ENCODE data around the gene SFT2D1.

- TF ChIP-seq CTCF (conservative IDR thresholded peaks at IDR 0.05; ENCODE audit: low read depth, low read length) (no peak), ELK1 (IDR thresholded peaks at IDR 0.05; ENCODE audit: borderline replicate concordance, low read depth, low read length) (no peak), SMC3 (IDR thresholded peaks at IDR 0.05; ENCODE audit: low read depth, low read length) (no peak), POLR2A (IDR thresholded peaks at IDR 0.05; ENCODE audit: low read depth, low read length) (no peak)
These were observed 24.8 kb downstream of the SFT2D1 start for GRCh38 chr6:166317261-166318212.
